GM06990 (cell line): ENCODE results near the gene CPM.

Experiments used
- DNase-seq: peaks from one replicate; pipeline ENCODE4 v3.0.0-alpha.2; 2011; ENCODE audit not compliant: insufficient read length; ENCODE audit errors: extremely low read depth
- H3K27me3 ChIP-seq: replicated peaks from 2 replicates; pipeline ENCODE4 v1.6.0; 2011; ENCODE audit warnings: low read length; ENCODE audit not compliant: control insufficient read depth, insufficient read depth
- H3K36me3 ChIP-seq: 2 replicates; pipeline ENCODE4 v1.5.1; 2011; ENCODE audit warnings: low read length; ENCODE audit not compliant: control insufficient read depth, insufficient read depth
- H3K4me3 ChIP-seq: replicated peaks from 2 replicates; pipeline ENCODE4 v1.5.1; 2011; ENCODE audit warnings: low read depth, mild to moderate bottlenecking, control low read depth, low read length
- TF ChIP-seq, protein P1 (sequence below): IDR thresholded peaks from 2 replicates; pipeline ENCODE4 v1.5.1; 2011; ENCODE audit warnings: low read length, control low read depth, mild to moderate bottlenecking, inconsistent platforms; ENCODE audit not compliant: insufficient read depth, poor library complexity, severe bottlenecking

Gene CPM

GRCh38 chr12:68890701-68891113 lies 42.3 kb downstream of the CPM start:
- TF ChIP-seq, protein P1, sequence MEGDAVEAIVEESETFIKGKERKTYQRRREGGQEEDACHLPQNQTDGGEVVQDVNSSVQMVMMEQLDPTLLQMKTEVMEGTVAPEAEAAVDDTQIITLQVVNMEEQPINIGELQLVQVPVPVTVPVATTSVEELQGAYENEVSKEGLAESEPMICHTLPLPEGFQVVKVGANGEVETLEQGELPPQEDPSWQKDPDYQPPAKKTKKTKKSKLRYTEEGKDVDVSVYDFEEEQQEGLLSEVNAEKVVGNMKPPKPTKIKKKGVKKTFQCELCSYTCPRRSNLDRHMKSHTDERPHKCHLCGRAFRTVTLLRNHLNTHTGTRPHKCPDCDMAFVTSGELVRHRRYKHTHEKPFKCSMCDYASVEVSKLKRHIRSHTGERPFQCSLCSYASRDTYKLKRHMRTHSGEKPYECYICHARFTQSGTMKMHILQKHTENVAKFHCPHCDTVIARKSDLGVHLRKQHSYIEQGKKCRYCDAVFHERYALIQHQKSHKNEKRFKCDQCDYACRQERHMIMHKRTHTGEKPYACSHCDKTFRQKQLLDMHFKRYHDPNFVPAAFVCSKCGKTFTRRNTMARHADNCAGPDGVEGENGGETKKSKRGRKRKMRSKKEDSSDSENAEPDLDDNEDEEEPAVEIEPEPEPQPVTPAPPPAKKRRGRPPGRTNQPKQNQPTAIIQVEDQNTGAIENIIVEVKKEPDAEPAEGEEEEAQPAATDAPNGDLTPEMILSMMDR = no peak
- Histone ChIP-seq H3K36me3 (no peaks in the 10 kb centered on the region), H3K4me3 (no peak overlapping the region), H3K27me3 (no peaks in the 10 kb centered on the region)
- DNase-seq = no peak

GRCh38 chr12:68888243-68888642 lies 44.7 kb downstream of the CPM start:
- Histone ChIP-seq H3K36me3 (no peaks in the 10 kb centered on the region), H3K27me3 (no peaks in the 10 kb centered on the region; the same call in 1 of the 2 replicates), H3K4me3 (no peak overlapping the region)
- no peak for DNase-seq
- TF ChIP-seq, protein P1 = no peak

DNA sequence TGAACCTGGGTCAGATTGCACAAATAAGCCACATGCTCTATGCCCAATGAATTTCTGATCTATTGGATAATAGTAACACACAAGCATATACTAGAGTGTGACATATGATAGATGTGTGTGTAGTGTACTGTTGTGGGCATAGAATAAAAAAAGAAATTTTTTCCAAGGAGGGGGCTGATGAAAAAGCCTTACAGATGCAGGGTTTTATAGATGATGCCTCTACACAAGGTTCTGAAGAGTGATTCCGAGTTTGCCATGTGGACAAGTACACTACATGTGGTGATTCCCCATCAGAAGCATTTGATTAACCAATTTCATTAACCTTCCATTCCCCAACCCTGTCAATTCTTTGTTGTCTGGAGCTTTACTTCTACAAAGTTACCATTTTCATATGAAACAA lies 45.3 kb downstream of the CPM start:
- Histone ChIP-seq H3K27me3 (no peaks in the 10 kb centered on the region; the same call in 1 of the 2 replicates), H3K4me3 (no peak overlapping the region), H3K36me3 (no peaks in the 10 kb centered on the region)
- TF ChIP-seq, protein P1 = no peak
- no peak for DNase-seq

DNA sequence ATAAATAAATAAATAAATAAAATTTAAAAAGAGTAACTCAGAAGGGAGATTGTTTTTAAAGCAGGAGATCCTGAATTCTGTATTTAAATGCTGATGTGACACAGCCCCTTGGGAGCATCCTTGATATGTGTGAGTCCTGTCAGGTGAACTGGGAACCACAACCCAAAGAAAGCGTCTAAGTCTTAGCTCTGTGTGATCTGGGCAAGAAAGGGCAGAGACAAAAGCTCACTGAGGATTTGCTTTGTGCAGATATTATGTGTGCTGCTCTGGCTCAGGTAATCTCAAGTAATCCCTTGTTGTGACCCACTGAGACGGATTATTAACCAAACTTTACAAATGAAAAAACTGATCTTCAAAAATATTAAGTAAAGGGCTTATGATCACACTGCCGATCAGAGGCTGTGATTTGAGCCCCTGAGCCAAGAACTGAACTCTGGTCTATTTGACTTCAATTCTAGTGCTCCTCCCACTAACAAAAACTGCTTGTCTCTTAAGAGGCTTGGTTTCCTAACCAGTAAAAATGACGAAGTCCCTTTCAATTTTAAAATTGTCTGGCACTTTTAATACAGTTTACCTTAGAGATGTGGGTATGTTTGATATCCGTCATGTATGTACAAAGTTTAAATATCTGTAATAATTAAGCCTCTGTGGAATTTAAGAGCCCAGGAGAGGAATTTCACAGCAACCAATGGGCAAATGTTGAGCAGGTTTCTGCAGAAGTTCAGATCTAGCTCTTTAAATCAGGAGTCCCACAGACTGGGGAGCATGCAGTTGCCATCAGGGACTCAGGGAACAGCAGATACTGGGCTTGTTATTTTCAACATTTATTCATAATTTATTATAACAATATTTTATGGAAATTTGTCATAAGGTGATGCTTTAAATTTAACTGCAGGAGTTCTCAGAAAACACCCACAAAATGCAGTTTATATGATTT lies 46.1 kb downstream of the CPM start:
- Histone ChIP-seq H3K27me3 (no peaks in the 10 kb centered on the region; the same call in 1 of the 2 replicates), H3K4me3 (no peak overlapping the region), H3K36me3 (no peaks in the 10 kb centered on the region)
- DNase-seq = no peak
- TF ChIP-seq, protein P1 = no peak

GRCh38 chr12:68885381-68885780 lies 47.6 kb downstream of the CPM start:
- Histone ChIP-seq H3K4me3 (no peak overlapping the region), H3K27me3 (no peaks in the 10 kb centered on the region; the same call in 1 of the 2 replicates), H3K36me3 (no peaks in the 10 kb centered on the region)
- no peak for DNase-seq
- TF ChIP-seq, protein P1 = no peak

DNA sequence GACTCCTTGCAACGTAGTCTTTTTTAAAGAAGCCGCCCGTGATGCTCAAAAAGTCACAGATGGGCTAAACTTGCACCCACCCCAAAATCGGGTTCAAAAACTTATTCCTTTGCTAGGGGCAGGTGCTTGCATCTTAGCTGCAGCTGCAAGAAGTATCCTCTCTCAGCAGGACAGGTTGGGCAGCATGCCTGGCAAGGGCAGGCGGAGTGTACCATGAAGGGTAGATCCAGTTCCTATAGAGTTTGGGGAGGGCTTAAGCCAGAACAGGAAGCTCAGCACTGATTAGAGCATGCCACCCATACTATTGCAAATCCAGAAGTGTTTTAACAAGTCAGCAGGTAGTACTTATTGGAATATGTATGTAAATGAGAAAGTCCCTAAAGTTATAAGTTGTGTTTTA lies 48.7 kb downstream of the CPM start:
- H3K4me3 ChIP-seq = no peak overlapping the region

More for the DNA sequence above, 48.7 kb downstream of the CPM start:
- DNase-seq = no peak
- H3K36me3 ChIP-seq = no peaks in the 10 kb centered on the region
- TF ChIP-seq, protein P1 = no peak
- H3K27me3 ChIP-seq = no peaks in the 10 kb centered on the region; the same call in 1 of the 2 replicates
